Measurements from ENCODE around the gene GPR171.

GPR171 gene

GRCh38 chr3:151196434-151196833, 6.6 kb downstream of the GPR171 start:
- TF ChIP-seq, protein P1, sequence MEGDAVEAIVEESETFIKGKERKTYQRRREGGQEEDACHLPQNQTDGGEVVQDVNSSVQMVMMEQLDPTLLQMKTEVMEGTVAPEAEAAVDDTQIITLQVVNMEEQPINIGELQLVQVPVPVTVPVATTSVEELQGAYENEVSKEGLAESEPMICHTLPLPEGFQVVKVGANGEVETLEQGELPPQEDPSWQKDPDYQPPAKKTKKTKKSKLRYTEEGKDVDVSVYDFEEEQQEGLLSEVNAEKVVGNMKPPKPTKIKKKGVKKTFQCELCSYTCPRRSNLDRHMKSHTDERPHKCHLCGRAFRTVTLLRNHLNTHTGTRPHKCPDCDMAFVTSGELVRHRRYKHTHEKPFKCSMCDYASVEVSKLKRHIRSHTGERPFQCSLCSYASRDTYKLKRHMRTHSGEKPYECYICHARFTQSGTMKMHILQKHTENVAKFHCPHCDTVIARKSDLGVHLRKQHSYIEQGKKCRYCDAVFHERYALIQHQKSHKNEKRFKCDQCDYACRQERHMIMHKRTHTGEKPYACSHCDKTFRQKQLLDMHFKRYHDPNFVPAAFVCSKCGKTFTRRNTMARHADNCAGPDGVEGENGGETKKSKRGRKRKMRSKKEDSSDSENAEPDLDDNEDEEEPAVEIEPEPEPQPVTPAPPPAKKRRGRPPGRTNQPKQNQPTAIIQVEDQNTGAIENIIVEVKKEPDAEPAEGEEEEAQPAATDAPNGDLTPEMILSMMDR (IDR thresholded peaks at IDR 0.05; ENCODE audit: low read depth, low read length): no peak
- H3K4me3 ChIP-seq (ENCODE audit: low read depth, low read length): no peak overlapping the region

GRCh38 chr3:151195826-151196225, 7.2 kb downstream of the GPR171 start:
- no peak overlapping the region for H3K4me3 ChIP-seq (ENCODE audit: low read depth, low read length)
- TF ChIP-seq, protein P1 (IDR thresholded peaks at IDR 0.05; ENCODE audit: low read depth, low read length): no peak

DNA sequence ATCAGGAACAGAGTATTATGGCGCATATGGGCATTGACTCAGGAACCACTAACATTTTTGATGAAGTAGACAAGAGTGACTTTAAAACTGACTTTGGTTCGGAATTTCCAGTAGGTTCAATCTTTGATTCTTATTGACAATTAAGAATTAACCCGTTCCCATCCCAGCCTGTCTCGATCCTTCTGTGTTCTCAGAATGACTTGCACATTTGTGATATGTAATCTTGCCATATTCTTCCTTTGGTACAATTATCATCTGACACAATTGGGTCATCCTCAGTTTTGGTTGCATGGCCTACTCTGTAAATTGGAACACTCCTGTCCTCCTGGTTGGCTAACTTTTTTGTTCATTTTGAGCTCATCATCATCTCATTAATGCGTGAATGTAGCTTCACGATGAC, 10.5 kb downstream of the GPR171 start:
- no peak overlapping the region for H3K4me3 ChIP-seq (ENCODE audit: low read depth, low read length)
- TF ChIP-seq, protein P1 (IDR thresholded peaks at IDR 0.05; ENCODE audit: low read depth, low read length): no peak

- no peak overlapping the region for H3K4me3 ChIP-seq (ENCODE audit: low read depth, low read length)
- TF ChIP-seq, protein P1 (IDR thresholded peaks at IDR 0.05; ENCODE audit: low read depth, low read length): no peak
Measured at GRCh38 chr3:151191095-151191494, 11.9 kb downstream of the GPR171 start.

GRCh38 chr3:151183265-151183671, 19.7 kb downstream of the GPR171 start:
- TF ChIP-seq, protein P1 (IDR thresholded peaks at IDR 0.05; ENCODE audit: low read depth, low read length): no peak
- no peak overlapping the region for H3K4me3 ChIP-seq (ENCODE audit: low read depth, low read length)

DNA sequence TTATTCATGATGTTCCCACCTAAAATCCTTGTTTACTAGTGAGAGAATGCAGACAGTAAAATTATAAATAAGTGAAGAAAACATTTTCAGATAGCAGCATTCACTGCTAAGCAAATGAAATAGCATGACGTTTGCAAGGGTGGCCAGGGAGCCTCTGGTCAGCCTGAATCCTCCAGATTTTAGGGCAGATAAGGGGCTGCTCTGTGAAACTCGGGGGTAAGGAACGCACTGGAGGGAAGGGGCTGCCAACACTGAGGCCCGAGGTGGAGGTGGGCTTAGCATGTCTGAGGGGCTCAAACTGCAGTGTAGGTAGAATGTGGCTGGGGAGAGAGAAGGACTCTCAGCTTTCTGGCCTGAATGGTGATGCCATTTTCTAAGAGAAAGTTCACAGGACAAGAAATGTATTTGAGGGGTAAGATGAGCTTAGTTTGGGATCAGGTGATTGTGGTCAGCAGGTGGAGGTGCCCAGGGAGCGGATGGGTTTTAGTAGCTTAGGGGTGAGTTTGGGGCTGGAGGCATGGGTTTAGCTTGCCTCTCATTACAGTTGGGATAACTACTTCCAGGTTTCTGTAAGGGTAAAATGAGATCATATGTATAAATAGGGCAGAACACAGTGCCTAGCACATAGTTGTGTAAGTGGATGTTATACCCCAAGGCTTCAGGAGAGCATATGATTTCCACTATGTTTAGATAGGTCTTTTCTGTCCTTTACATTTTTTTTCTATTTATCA, 20.5 kb downstream of the GPR171 start:
- H3K4me3 ChIP-seq (ENCODE audit: low read depth, low read length): no peak overlapping the region
- TF ChIP-seq, protein P1 (IDR thresholded peaks at IDR 0.05; ENCODE audit: low read depth, low read length): no peak

GRCh38 chr3:151178208-151178845, 24.7 kb downstream of the GPR171 start:
- no peak overlapping the region for H3K4me3 ChIP-seq (ENCODE audit: low read depth, low read length)
- TF ChIP-seq, protein P1 (IDR thresholded peaks at IDR 0.05; ENCODE audit: low read depth, low read length): no peak

All from WI38 (cell line).